Caco-2 (cell line): ENCODE results near the gene USP40. TPM values are rescaled to one million over a fixed set of nuclear protein-coding genes. Genes with fewer than 3 reads are reported as not detected.

ENCODE experiments used
- BruUV-seq: library from RNA; stranded (reverse); fragments of 400-500 nt; replicated peaks from 2 replicates; lab custom pipeline; 2021; lab: Mats Ljungman, UMichigan
- CTCF ChIA-PET: fragments of 300-600 bp; sonication (Branson Sonifier 250); formaldehyde crosslinking; loops from one replicate; lab custom pipeline; 2022; ENCODE audit warnings: antibody characterized with exemption; lab: Charles Lee
- POLR2A ChIA-PET: fragments of 300-600 bp; sonication (Branson Sonifier 250); formaldehyde crosslinking; loops from one replicate; lab custom pipeline; 2022; ENCODE audit warnings: antibody characterized with exemption; lab: Charles Lee
- DNase-seq, 2 experiments: peaks; one replicate each; pipeline versions ENCODE4 v3.0.0 to v3.0.0-alpha.2; 2020 to 2022
- H3K27me3 ChIP-seq: replicated peaks from 2 replicates; pipeline ENCODE4 v1.6.0; 2011; ENCODE audit warnings: low read length; ENCODE audit not compliant: control insufficient read depth, insufficient read depth
- H3K36me3 ChIP-seq: 2 replicates; pipeline ENCODE4 v1.5.1; 2011; ENCODE audit warnings: low read length; ENCODE audit not compliant: control insufficient read depth, insufficient read depth
- H3K4me1 ChIP-seq: fragments of 250-450 bp; sonication (Bioruptor Pico); 2 replicates; pipeline ENCODE4 v1.5.1; 2020; ENCODE audit warnings: mild to moderate bottlenecking
- H3K4me3 ChIP-seq: 2 replicates; pipeline ENCODE4 v1.5.1; 2011; ENCODE audit warnings: low read depth, mild to moderate bottlenecking, control low read depth, low read length
- H3K9me3 ChIP-seq: fragments of 250-450 bp; sonication (Bioruptor Pico); 2 replicates; pipeline ENCODE4 v1.5.1; 2020; ENCODE audit warnings: mild to moderate bottlenecking, moderate library complexity
- H3K27ac Mint-ChIP-seq: one replicate; pipeline ENCODE4 v1.8.0; 2022; ENCODE audit warnings: mixed read lengths; ENCODE audit not compliant: unreplicated experiment
- H3K27me3 Mint-ChIP-seq: one replicate; pipeline ENCODE4 v1.8.0; 2022; ENCODE audit warnings: mixed read lengths; ENCODE audit not compliant: insufficient read depth, unreplicated experiment
- H3K36me3 Mint-ChIP-seq: one replicate; pipeline ENCODE4 v1.8.0; 2022; ENCODE audit warnings: mild to moderate bottlenecking, mixed read lengths; ENCODE audit not compliant: insufficient read depth, unreplicated experiment
- H3K4me1 Mint-ChIP-seq: one replicate; pipeline ENCODE4 v1.8.0; 2022; ENCODE audit warnings: low read depth, mixed read lengths; ENCODE audit not compliant: unreplicated experiment
- H3K4me3 Mint-ChIP-seq: one replicate; pipeline ENCODE4 v1.8.0; 2022; ENCODE audit warnings: mild to moderate bottlenecking, moderate library complexity, mixed read lengths; ENCODE audit not compliant: unreplicated experiment
- H3K9me3 Mint-ChIP-seq: one replicate; pipeline ENCODE4 v1.8.0; 2022; ENCODE audit warnings: mixed read lengths; ENCODE audit not compliant: unreplicated experiment
- CTCF ChIP-seq, 2 experiments: fragments of 200-600 bp in 1 of 2; IDR thresholded peaks; 1 replicate in 1 of 2; 2 replicates in 1 of 2; pipeline versions ENCODE4 v1.5.1 to v1.8.0; 2011 to 2022; ENCODE audit warnings: antibody characterized with exemption in 1 of 2, control low read depth in 1 of 2, inconsistent platforms in 1 of 2, low read depth in 1 of 2, low read length in 1 of 2, mild to moderate bottlenecking in 1 of 2, moderate library complexity in 1 of 2; ENCODE audit not compliant: insufficient read depth in 1 of 2, severe bottlenecking in 1 of 2, unreplicated experiment in 1 of 2
- intact Hi-C: fragments of 100-400 bp; cut with micrococcal nuclease; formaldehyde crosslinking; loops from one replicate; pipeline ENCODE4 v1.10.0; 2022; ENCODE audit not compliant: unreplicated experiment
- total RNA-seq: library from RNA; stranded (reverse); gene quantifications from 2 replicates; pipeline ENCODE4 v1.2.3, GENCODE V29; 2022

USP40 gene
- total RNA-seq, 1 experiment from 2014 or later, result 27.8 TPM

GRCh38 chr2:233438573-233439147 is 127.9 kb downstream of the USP40 start:
- H3K9me3 Mint-ChIP-seq, result no peaks in the 10 kb centered on the region
- no peak overlapping the region for H3K4me3 Mint-ChIP-seq
- no peak overlapping the region for H3K4me3 ChIP-seq
- no peaks in the 10 kb centered on the region for H3K4me1 Mint-ChIP-seq
- H3K27me3 Mint-ChIP-seq, result no peaks in the 10 kb centered on the region
- no peaks in the 10 kb centered on the region; the same call in 1 of the 2 replicates for H3K36me3 ChIP-seq
- H3K4me1 ChIP-seq, result no peaks in the 10 kb centered on the region
- no peaks in the 10 kb centered on the region for H3K27me3 ChIP-seq
- no peak overlapping the region for H3K27ac Mint-ChIP-seq
- BruUV-seq, result no TSS peak
- intact Hi-C loops, result no loop called here
- ChIA-PET POLR2A (no interaction called here), CTCF (no interaction called here)
- no peak for DNase-seq
- no peaks in the 10 kb centered on the region for H3K9me3 ChIP-seq
- no peak for TF ChIP-seq CTCF (IDR thresholded peaks at IDR 0.05; ENCODE audit: insufficient read depth in 1 of 2, low read depth in 1 of 2, low read length in 1 of 2, severe bottlenecking in 1 of 2, unreplicated experiment in 1 of 2)
- peaks cover 76% of the 10 kb centered on the region for H3K36me3 Mint-ChIP-seq

GRCh38 chr2:233437439-233437955 is 129.1 kb downstream of the USP40 start:
- Histone ChIP-seq H3K9me3 (no peaks in the 10 kb centered on the region), H3K4me3 (no peak overlapping the region), H3K36me3 (no peaks in the 10 kb centered on the region; the same call in 1 of the 2 replicates), H3K27me3 (no peaks in the 10 kb centered on the region), H3K4me1 (no peaks in the 10 kb centered on the region)
- ChIA-PET POLR2A (no interaction called here), CTCF (no interaction called here)
- H3K4me3 Mint-ChIP-seq, result no peak overlapping the region
- no TSS peak for BruUV-seq
- intact Hi-C loops, result no loop called here
- TF ChIP-seq CTCF (IDR thresholded peaks at IDR 0.05; ENCODE audit: insufficient read depth in 1 of 2, low read depth in 1 of 2, low read length in 1 of 2, severe bottlenecking in 1 of 2, unreplicated experiment in 1 of 2), result no peak
- no peaks in the 10 kb centered on the region for H3K4me1 Mint-ChIP-seq
- no peaks in the 10 kb centered on the region for H3K27me3 Mint-ChIP-seq
- no peak for DNase-seq
- H3K27ac Mint-ChIP-seq, result no peak overlapping the region
- peaks cover 74% of the 10 kb centered on the region for H3K36me3 Mint-ChIP-seq
- H3K9me3 Mint-ChIP-seq, result no peaks in the 10 kb centered on the region

GRCh38 chr2:233436691-233437438 is 129.7 kb downstream of the USP40 start:
- no peak for DNase-seq
- intact Hi-C loops, result no loop called here
- H3K27ac Mint-ChIP-seq, result no peak overlapping the region
- Histone ChIP-seq H3K36me3 (no peaks in the 10 kb centered on the region; the same call in 1 of the 2 replicates), H3K4me3 (no peak overlapping the region), H3K9me3 (no peaks in the 10 kb centered on the region), H3K27me3 (no peaks in the 10 kb centered on the region), H3K4me1 (no peaks in the 10 kb centered on the region)
- no peaks in the 10 kb centered on the region for H3K9me3 Mint-ChIP-seq
- H3K4me3 Mint-ChIP-seq, result no peak overlapping the region
- H3K4me1 Mint-ChIP-seq, result no peaks in the 10 kb centered on the region
- no peaks in the 10 kb centered on the region for H3K27me3 Mint-ChIP-seq
- H3K36me3 Mint-ChIP-seq, result peaks cover 74% of the 10 kb centered on the region
- no TSS peak for BruUV-seq
- TF ChIP-seq CTCF (IDR thresholded peaks at IDR 0.05; ENCODE audit: insufficient read depth in 1 of 2, low read depth in 1 of 2, low read length in 1 of 2, severe bottlenecking in 1 of 2, unreplicated experiment in 1 of 2), result no peak
- ChIA-PET CTCF (no interaction called here), POLR2A (no interaction called here)
